SU-DHL-6 (cell line): ENCODE results near the gene EHBP1.
A peak's percentile ranks its signal among the peaks of the same experiment; 100 is the strongest.

Source experiments
- H2AFZ ChIP-seq: fragments of 200-600 bp; sonication (generic); 2 replicates; pipeline ENCODE4 v1.6.1; 2014; ENCODE audit warnings: low read depth, mild to moderate bottlenecking, moderate library complexity, mixed read lengths, antibody characterized with exemption, low read length; ENCODE audit not compliant: severe bottlenecking
- H3F3A ChIP-seq: fragments of 200-600 bp; shearing (Covaris generic); 2 replicates; pipeline ENCODE4 v1.6.0; 2016; ENCODE audit warnings: antibody characterized with exemption, mild to moderate bottlenecking; ENCODE audit not compliant: insufficient read depth
- H3K27ac ChIP-seq: fragments of 200-600 bp; sonication (generic); 2 replicates; pipeline ENCODE4 v1.5.1; 2016; ENCODE audit warnings: low read depth, mild to moderate bottlenecking, low read length, moderate library complexity, mixed read lengths
- H3K27me3 ChIP-seq: fragments of 200-600 bp; sonication (generic), shearing (Covaris generic); 2 replicates; pipeline ENCODE4 v1.6.0; 2014; ENCODE audit warnings: mild to moderate bottlenecking, low read length
- H3K36me3 ChIP-seq: fragments of 200-600 bp; sonication (generic); 2 replicates; pipeline ENCODE4 v1.6.1; 2014; ENCODE audit warnings: mild to moderate bottlenecking, low read length, mixed read lengths
- H3K4me2 ChIP-seq: fragments of 300-600, 200-600 bp; shearing (Covaris generic), sonication (generic); 2 replicates; pipeline ENCODE4 v1.6.0; 2014; ENCODE audit warnings: low read length, low read depth, mild to moderate bottlenecking; ENCODE audit not compliant: poor library complexity, severe bottlenecking
- H3K4me3 ChIP-seq: fragments of 200-600 bp; sonication (generic); 2 replicates; pipeline ENCODE4 v1.5.1; 2014; ENCODE audit warnings: antibody characterized with exemption, low read length, mild to moderate bottlenecking, mixed read lengths; ENCODE audit not compliant: insufficient read depth, poor library complexity, severe bottlenecking
- H3K79me2 ChIP-seq: fragments of 200-600 bp; sonication (generic); 2 replicates; pipeline ENCODE4 v1.6.1; 2014; ENCODE audit warnings: mild to moderate bottlenecking, low read length, moderate library complexity; ENCODE audit not compliant: insufficient read depth
- H3K9ac ChIP-seq: fragments of 200-600 bp; sonication (generic); 2 replicates; pipeline ENCODE4 v1.7.0; 2014; ENCODE audit warnings: mild to moderate bottlenecking, low read length
- H3K9me2 ChIP-seq: fragments of 200-600 bp; sonication (generic); replicated peaks from 2 replicates; pipeline ENCODE4 v1.6.1; 2014; ENCODE audit warnings: low read length; ENCODE audit not compliant: insufficient read depth
- H3K9me3 ChIP-seq: fragments of 200-600 bp; sonication (generic); 2 replicates; pipeline ENCODE4 v1.6.1; 2014; ENCODE audit warnings: low read length, mixed read lengths; ENCODE audit not compliant: insufficient read depth
- H4K20me1 ChIP-seq: fragments of 200-600 bp; sonication (generic); 2 replicates; pipeline ENCODE4 v1.6.1; 2014; ENCODE audit warnings: low read depth, mild to moderate bottlenecking, antibody characterized with exemption, low read length, moderate library complexity, mixed read lengths
- EZH2phosphoT487 ChIP-seq: fragments of 200-600 bp; sonication (generic), shearing (Covaris generic); conservative IDR thresholded peaks from 2 replicates; pipeline ENCODE4 v1.6.1; 2018; ENCODE audit warnings: mild to moderate bottlenecking, antibody characterized with exemption, low read length, moderate library complexity, mixed read lengths
- TF ChIP-seq, protein P1 (sequence below): fragments of 200-600 bp; sonication (generic); IDR thresholded peaks from one replicate; pipeline ENCODE4 v1.5.1; 2017; ENCODE audit warnings: antibody characterized with exemption, mild to moderate bottlenecking, low read length, moderate library complexity; ENCODE audit not compliant: insufficient read depth, poor library complexity, severe bottlenecking

EHBP1 gene

DNA sequence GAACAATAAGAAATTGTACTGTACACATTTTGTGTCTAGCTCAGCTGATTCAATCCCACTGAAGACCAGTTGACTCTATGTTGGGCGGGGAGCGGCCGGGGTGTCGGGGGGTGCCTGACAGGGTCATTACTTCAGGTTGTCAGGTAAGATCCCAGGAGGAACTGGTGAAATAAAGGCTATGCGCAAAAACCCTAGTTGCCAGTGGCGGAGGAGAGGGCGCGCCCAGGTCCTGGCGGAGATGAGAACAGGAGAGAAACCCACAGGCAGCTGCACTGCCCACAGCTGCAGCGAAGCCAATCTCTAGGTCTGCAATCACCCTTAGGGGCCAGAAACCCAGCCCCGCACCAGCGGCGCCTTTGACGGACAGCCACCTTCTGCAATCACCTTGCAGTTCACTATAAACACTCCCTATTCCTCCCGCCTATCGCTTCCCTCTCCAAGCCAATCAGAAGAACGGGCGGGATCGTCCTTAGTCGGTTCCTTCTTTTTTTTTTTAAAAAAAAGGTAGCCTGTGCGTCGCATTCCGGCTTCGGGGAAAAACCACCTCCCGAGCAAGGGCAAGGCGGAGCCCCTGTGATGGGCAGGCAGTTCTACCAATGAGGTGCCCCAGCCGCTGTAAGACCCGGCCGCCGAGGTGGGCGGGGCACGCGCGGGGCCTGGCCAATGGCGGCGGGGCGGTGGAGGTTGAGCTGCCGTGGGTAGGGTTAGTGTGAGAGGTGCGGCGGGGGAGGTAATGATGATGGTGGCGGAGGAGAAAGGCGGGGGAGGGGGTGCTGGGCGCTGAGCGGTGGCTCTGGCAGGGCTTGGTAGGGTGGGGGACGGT, at the start of gene EHBP1:
EHBP1 (plus strand) TSS at position 707 of the 823 bp plus-strand sequence. CDS start 1,479 bp downstream, outside the sequence.
- H3K4me2 ChIP-seq, result peak within 1 kb of the TSS; percentile 94
- H3K36me3 ChIP-seq, result no peaks in the 10 kb centered on the region; the same call in 1 of the 2 replicates
- peaks cover 17% of the 10 kb centered on the region for H3K79me2 ChIP-seq
- no peaks in the 10 kb centered on the region for H3F3A ChIP-seq
- H4K20me1 ChIP-seq, result no peaks in the 10 kb centered on the region
- H3K4me3 ChIP-seq, result peak within 1 kb of the TSS; percentile 61
- H3K27ac ChIP-seq, result 0 out of 2 replicates have a peak within 1 kb of the TSS, but pooled peaks have one; percentile 27
- H3K9ac ChIP-seq, result peak within 1 kb of the TSS; percentile 63
- H2AFZ ChIP-seq, result peak within 1 kb of the TSS; percentile 79
- no peak for TF ChIP-seq EZH2phosphoT487
- TF ChIP-seq, protein P1, sequence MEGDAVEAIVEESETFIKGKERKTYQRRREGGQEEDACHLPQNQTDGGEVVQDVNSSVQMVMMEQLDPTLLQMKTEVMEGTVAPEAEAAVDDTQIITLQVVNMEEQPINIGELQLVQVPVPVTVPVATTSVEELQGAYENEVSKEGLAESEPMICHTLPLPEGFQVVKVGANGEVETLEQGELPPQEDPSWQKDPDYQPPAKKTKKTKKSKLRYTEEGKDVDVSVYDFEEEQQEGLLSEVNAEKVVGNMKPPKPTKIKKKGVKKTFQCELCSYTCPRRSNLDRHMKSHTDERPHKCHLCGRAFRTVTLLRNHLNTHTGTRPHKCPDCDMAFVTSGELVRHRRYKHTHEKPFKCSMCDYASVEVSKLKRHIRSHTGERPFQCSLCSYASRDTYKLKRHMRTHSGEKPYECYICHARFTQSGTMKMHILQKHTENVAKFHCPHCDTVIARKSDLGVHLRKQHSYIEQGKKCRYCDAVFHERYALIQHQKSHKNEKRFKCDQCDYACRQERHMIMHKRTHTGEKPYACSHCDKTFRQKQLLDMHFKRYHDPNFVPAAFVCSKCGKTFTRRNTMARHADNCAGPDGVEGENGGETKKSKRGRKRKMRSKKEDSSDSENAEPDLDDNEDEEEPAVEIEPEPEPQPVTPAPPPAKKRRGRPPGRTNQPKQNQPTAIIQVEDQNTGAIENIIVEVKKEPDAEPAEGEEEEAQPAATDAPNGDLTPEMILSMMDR, result no peak
- H3K27me3 ChIP-seq, result no peaks in the 10 kb centered on the region
- H3K9me3 ChIP-seq, result no peaks in the 10 kb centered on the region
- no peaks in the 10 kb centered on the region for H3K9me2 ChIP-seq

DNA sequence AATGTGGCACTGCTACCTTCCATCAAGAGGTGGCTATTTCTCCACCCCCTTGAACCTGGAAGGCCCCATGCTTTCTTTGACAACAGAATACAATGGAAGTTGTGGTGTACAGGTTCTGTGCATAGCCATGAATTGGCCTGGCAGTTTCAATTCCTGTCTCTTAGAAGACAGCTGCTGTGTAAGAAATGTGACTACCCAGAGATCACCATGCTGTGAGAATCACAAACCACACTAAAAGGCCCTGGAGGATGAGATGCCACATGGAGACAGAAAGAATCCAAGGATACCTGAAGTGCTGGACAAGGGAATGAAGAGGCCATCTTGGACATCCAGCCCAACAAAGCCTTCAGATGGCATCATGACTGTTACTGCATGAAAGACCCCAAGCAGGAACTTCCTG, 47.7 kb upstream of the EHBP1 start:
- H3K9ac ChIP-seq, result no peak overlapping the region
- H3K9me2 ChIP-seq, result no peaks in the 10 kb centered on the region
- no peak overlapping the region for H3K4me3 ChIP-seq
- H3K4me2 ChIP-seq, result no peak overlapping the region
- no peak overlapping the region for H2AFZ ChIP-seq
- H3F3A ChIP-seq, result no peaks in the 10 kb centered on the region
- no peaks in the 10 kb centered on the region for H3K9me3 ChIP-seq
- no peaks in the 10 kb centered on the region for H3K79me2 ChIP-seq
- H4K20me1 ChIP-seq, result no peaks in the 10 kb centered on the region
- H3K27me3 ChIP-seq, result no peaks in the 10 kb centered on the region
- TF ChIP-seq, protein P1, result no peak
- TF ChIP-seq EZH2phosphoT487, result no peak
- no peak overlapping the region for H3K27ac ChIP-seq
- H3K36me3 ChIP-seq, result no peaks in the 10 kb centered on the region

DNA sequence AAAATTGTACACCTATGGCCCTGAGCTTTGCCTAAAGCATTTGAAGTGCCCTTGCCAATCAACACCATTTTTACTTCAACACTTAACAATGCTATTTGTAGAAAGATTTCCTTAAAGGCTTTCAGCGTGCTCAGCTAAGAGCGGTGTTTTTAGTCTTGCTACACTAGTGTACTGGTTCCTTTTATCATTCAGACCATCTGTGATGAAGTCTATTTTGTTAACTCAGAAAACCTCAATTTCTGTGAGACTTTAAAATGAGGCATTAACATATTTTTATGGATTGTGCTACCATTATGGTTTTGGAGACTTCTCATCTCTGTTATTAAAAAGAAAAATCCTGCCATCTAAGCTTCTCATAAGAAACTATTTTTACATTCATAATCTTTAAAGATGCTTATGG, 46.6 kb upstream of the EHBP1 start:
- no peaks in the 10 kb centered on the region for H4K20me1 ChIP-seq
- H3K27ac ChIP-seq, result no peak overlapping the region
- no peaks in the 10 kb centered on the region for H3F3A ChIP-seq
- no peaks in the 10 kb centered on the region for H3K9me2 ChIP-seq
- no peak overlapping the region for H3K4me2 ChIP-seq
- no peak overlapping the region for H3K9ac ChIP-seq
- TF ChIP-seq, protein P1, result no peak
- TF ChIP-seq EZH2phosphoT487, result no peak
- H3K36me3 ChIP-seq, result no peaks in the 10 kb centered on the region
- H3K4me3 ChIP-seq, result no peak overlapping the region
- H3K9me3 ChIP-seq, result no peaks in the 10 kb centered on the region
- no peak overlapping the region for H2AFZ ChIP-seq
- H3K79me2 ChIP-seq, result no peaks in the 10 kb centered on the region
- H3K27me3 ChIP-seq, result no peaks in the 10 kb centered on the region
